T-cell (primary cell): ENCODE data around the gene MPO. TPM values are rescaled to one million over a fixed set of nuclear protein-coding genes. Genes with fewer than 3 reads are reported as not detected.

ENCODE experiments used
- ATAC-seq, 4 experiments: fragments of 200-7000 bp in 3 of 4; fragments of 150-1000 bp in 1 of 4; cut with Tn5 transposase; replicated peaks in 1 of 4; 1 replicate in 3 of 4; 2 replicates in 1 of 4; pipeline ENCODE4 v1.10.0; 2021; ENCODE audit warnings: moderate library complexity in 3 of 4, mild to moderate bottlenecking in 2 of 4, moderate number of reproducible peaks in 1 of 4
- CTCF ChIA-PET, 2 donors: fragments of 300-600 bp; sonication (Branson Sonifier 250); formaldehyde crosslinking; loops; one replicate each; lab custom pipeline; 2022; ENCODE audit warnings: antibody characterized with exemption in 2 of 2; lab: Charles Lee
- POLR2A ChIA-PET, 2 donors: fragments of 300-600 bp; sonication (Branson Sonifier 250); formaldehyde crosslinking; loops; one replicate each; lab custom pipeline; 2022; ENCODE audit warnings: antibody characterized with exemption in 2 of 2; lab: Charles Lee
- DNase-seq, 35 experiments: peaks; one replicate each; pipeline versions ENCODE4 v3.0.0 to v3.0.0-alpha.2; 2013 to 2023
- H3K27ac ChIP-seq: one replicate; pipeline ENCODE4 v1.5.1; 2013; ENCODE audit warnings: low read length
- H3K27me3 ChIP-seq, 2 experiments: replicated peaks in 1 of 2; 1 replicate in 1 of 2; 2 replicates in 1 of 2; pipeline versions ENCODE4 v1.6.1 to v1.7.0; 2013; ENCODE audit warnings: low read length in 1 of 2, mixed read lengths in 1 of 2; ENCODE audit not compliant: control insufficient read depth in 2 of 2, insufficient read depth in 2 of 2; ENCODE audit errors: extremely low read depth in 1 of 2
- H3K36me3 ChIP-seq, 2 donors: 1 replicate in 1 of 2; 2 replicates in 1 of 2; pipeline versions ENCODE4 v1.6.1 to v1.7.0; 2013; ENCODE audit warnings: low read length in 1 of 2; ENCODE audit not compliant: control insufficient read depth in 2 of 2, insufficient read depth in 1 of 2; ENCODE audit errors: extremely low read depth in 1 of 2
- H3K4me1 ChIP-seq, 2 experiments: 1 replicate in 1 of 2; 2 replicates in 1 of 2; pipeline versions ENCODE4 v1.6.1 to v1.7.0; 2013; ENCODE audit warnings: low read length in 2 of 2, mixed read lengths in 1 of 2; ENCODE audit not compliant: insufficient read depth in 2 of 2, control insufficient read depth in 1 of 2; ENCODE audit errors: extremely low read depth in 1 of 2
- H3K4me3 ChIP-seq, 2 donors: 1 replicate in 1 of 2; 2 replicates in 1 of 2; pipeline versions ENCODE4 v1.5.1 to v1.7.0; 2013; ENCODE audit warnings: mild to moderate bottlenecking in 2 of 2, low read length in 1 of 2, moderate library complexity in 1 of 2; ENCODE audit not compliant: control insufficient read depth in 1 of 2; ENCODE audit errors: extremely low read depth in 1 of 2
- H3K9me3 ChIP-seq: 2 replicates; pipeline ENCODE4 v1.7.0; 2013
- H3K27ac Mint-ChIP-seq, 2 donors: one replicate each; pipeline ENCODE4 v1.8.0; 2020 to 2021; ENCODE audit warnings: mild to moderate bottlenecking in 2 of 2, mixed read lengths in 2 of 2
- H3K27me3 Mint-ChIP-seq, 2 donors: one replicate each; pipeline ENCODE4 v1.8.0; 2021 to 2022; ENCODE audit warnings: mixed read lengths in 2 of 2
- H3K36me3 Mint-ChIP-seq: one replicate; pipeline ENCODE4 v1.8.0; 2021; ENCODE audit warnings: mixed read lengths
- H3K4me1 Mint-ChIP-seq, 3 donors: one replicate each; pipeline ENCODE4 v1.8.0; 2020 to 2022; ENCODE audit warnings: mixed read lengths in 3 of 3, mild to moderate bottlenecking in 1 of 3
- H3K4me3 Mint-ChIP-seq, 3 donors: one replicate each; pipeline ENCODE4 v1.8.0; 2020 to 2022; ENCODE audit warnings: mild to moderate bottlenecking in 3 of 3, mixed read lengths in 3 of 3, moderate library complexity in 3 of 3
- H3K9me3 Mint-ChIP-seq, 3 donors: one replicate each; pipeline ENCODE4 v1.8.0; 2020 to 2022; ENCODE audit warnings: mixed read lengths in 3 of 3
- WGBS: methylation state at CpG from one replicate; pipeline ENCODE4 v1.1.5; 2013; ENCODE audit warnings: missing lambda C conversion rate; ENCODE audit not compliant: insufficient coverage; 5-methylcytosine and 5-hydroxymethylcytosine counted together
- total RNA-seq, 35 experiments: library from RNA in 6 of 35; stranded (reverse) in 6 of 35; fragments of 120-200 nt in 1 of 35; gene quantifications; one replicate each; pipeline versions ENCODE4 v1.2.1 to v1.2.4 and lab custom pipeline; 2013 to 2026

Gene MPO
- total RNA-seq, 5 donors from 2014 or later (not counting 1 experiment from before 2014, with no cell fraction given): 0.32 to 1.9 (median 1.1) TPM

DNA sequence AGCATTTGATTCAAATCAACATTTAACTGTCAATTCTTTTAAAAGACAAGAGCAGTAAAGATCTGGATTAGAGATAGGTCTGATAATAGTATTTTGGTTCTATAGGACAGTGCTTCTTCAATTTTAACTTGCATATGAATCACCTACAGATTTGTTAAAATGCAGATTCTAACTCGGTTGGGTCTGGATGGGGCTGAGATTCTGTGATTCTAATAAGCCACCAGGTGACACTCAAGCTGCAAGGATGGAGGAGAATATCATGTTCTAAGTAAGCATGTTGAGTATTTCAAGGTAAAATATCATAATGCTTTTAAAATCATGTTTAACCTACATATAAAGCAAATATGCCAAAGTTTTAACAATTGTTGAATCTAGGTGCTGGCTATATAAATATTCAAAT is 32.1 kb upstream of the MPO start:
- H3K36me3 Mint-ChIP-seq: peaks cover 8% of the 10 kb centered on the region
- CTCF ChIA-PET: interaction anchor here in 1 of 2 donors (0.7 to 7.8 kb wide), 3 partner anchors 31 to 190 kb away, joined by 4 to 191 read pairs (median 7); partner anchors contain the start of gene RNF43
- H3K4me1 Mint-ChIP-seq: peaks cover 7 to 9% (median 8%) of the 10 kb centered on the region in 3 donors
- H3K9me3 Mint-ChIP-seq: no peaks in the 10 kb centered on the region
- Histone ChIP-seq H3K4me1 (peaks cover 3 to 10% of the 10 kb centered on the region in 2 experiments), H3K9me3 (no peaks in the 10 kb centered on the region), H3K27ac (no peak overlapping the region), H3K4me3 (no peak overlapping the region), H3K27me3 (no peaks in the 10 kb centered on the region), H3K36me3 (peaks cover 0 to 41% of the 10 kb centered on the region in 2 donors)
- ATAC-seq (no peak), DNase-seq (no peak)
- H3K4me3 Mint-ChIP-seq: no peak overlapping the region
- no peaks in the 10 kb centered on the region for H3K27me3 Mint-ChIP-seq
- no CpG with 5 or more reads among the region's 1 CpG for WGBS
- H3K27ac Mint-ChIP-seq: no peak overlapping the region
- POLR2A ChIA-PET: interaction anchor here (0.6 kb wide), 2 partner anchors 14 to 33 kb away, joined by 6 to 9 read pairs; no protein-coding TSS in a partner anchor

DNA sequence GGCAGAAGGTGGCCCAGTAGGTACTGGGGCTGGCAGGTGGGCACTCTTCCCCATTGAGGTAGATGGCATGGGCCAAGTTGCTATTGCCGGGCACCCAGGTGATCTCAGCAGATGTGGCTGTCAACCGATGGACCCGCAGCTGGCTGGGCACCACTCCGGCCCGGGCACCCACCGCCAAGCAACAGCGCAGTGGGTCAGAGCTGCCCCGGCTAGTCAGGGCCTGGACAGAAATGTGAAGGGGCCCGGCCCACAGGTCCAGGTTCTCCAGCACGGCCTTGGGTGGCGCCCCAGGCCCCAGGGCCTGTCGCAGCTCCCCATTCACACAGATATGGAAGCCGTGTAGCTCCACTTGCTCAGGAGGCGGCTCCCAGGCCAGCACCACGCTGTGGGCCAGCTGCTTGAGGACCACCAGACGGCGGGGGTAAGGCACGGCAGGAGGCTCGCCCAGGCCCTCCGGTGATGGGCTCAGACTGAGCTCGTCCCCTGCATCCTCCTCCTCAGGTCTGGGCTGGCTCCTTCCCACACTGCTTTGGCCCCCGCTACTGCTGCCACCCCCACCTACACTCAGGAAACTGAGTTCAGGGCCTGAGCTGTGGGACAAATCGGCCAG is 31.4 kb upstream of the MPO start:
- Mint-ChIP-seq H3K27me3 (no peaks in the 10 kb centered on the region), H3K9me3 (no peaks in the 10 kb centered on the region), H3K4me3 (no peak overlapping the region), H3K36me3 (peaks cover 8% of the 10 kb centered on the region), H3K27ac (no peak overlapping the region), H3K4me1 (peaks cover 0 to 1% (median 1%) of the 10 kb centered on the region in 3 donors)
- no peak overlapping the region for H3K27ac ChIP-seq
- no peaks in the 10 kb centered on the region for H3K27me3 ChIP-seq
- H3K4me1 ChIP-seq: peaks cover 0 to 3% of the 10 kb centered on the region in 2 experiments
- no peaks in the 10 kb centered on the region for H3K9me3 ChIP-seq
- ATAC-seq: no peak
- 98% methylated on average over 18 of the region's 23 CpGs for WGBS
- DNase-seq: no peak
- POLR2A ChIA-PET: no interaction called here
- H3K36me3 ChIP-seq: peaks cover 0 to 48% of the 10 kb centered on the region in 2 donors
- CTCF ChIA-PET: interaction anchor here (0.6 to 7.8 kb wide), 3 partner anchors 31 to 157 kb away, joined by 4 to 191 read pairs (median 5); partner anchors contain the start of gene RNF43 (in 1 of the 2)
- H3K4me3 ChIP-seq: no peak overlapping the region

- CTCF ChIA-PET: interaction anchor here in 1 of 2 donors (0.6 kb wide), 1 partner anchor 69 kb away, joined by 3 read pairs; no protein-coding TSS in a partner anchor
- Histone ChIP-seq H3K27ac (no peak overlapping the region), H3K9me3 (no peaks in the 10 kb centered on the region), H3K27me3 (no peaks in the 10 kb centered on the region), H3K4me3 (no peak overlapping the region), H3K36me3 (peaks cover 0 to 52% of the 10 kb centered on the region in 2 donors), H3K4me1 (no peaks in the 10 kb centered on the region)
- no peak for ATAC-seq
- H3K27me3 Mint-ChIP-seq: no peaks in the 10 kb centered on the region
- DNase-seq: no peak
- H3K27ac Mint-ChIP-seq: no peak overlapping the region
- WGBS: 99% methylated on average over 9 of the region's 9 CpGs
- no peaks in the 10 kb centered on the region for H3K9me3 Mint-ChIP-seq
- H3K36me3 Mint-ChIP-seq: peaks cover 8% of the 10 kb centered on the region
- POLR2A ChIA-PET: no interaction called here
- no peak overlapping the region for H3K4me3 Mint-ChIP-seq
- no peaks in the 10 kb centered on the region for H3K4me1 Mint-ChIP-seq
Observed at GRCh38 chr17:58311429-58311894, 30.7 kb upstream of the MPO start.

DNA sequence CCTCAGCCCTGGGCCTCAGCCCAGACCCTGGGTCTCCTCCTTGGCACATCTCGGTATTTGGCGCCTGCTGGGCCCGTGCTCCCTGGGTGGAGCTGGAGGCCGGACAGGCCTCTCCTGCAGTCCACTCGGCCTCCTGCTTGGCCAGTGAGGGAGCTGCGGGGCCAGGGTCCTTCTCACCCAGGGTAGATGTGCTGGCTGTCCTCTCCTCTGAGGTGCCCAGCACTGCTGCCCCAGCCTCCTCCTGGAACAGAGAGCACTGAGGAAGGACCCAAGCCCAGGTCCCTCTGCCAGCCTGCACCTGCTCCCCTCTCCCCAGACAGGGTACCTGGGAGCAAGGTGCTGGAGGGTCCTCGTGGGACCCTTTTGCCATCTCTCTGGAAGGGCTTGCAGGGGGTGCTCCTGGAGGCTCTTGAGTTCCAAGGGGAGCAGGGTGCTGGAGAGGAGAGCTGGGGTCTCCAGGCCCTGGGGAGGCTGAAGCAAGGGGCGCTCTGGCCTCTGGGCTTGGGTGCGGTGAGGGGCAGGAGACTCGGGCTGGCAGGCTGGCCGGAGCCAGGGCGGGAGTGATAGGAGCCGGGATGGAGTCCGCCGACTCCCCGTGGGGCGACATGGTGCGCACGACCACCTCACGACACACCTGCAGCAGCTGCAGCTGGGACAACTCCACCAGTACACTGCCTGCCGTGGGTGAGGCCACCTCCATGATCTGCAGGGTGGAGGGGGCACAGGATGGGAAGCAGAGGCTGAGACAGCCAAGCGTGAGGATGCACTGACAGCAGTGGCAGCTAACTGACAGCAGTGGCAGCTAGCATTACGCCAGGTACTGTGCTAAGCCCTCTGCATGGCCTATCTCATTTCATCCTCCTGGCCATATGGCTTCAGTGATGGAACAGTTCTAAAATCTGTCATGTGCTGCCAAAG is 30.0 kb upstream of the MPO start:
- 99% methylated on average over 20 of the region's 23 CpGs for WGBS
- Mint-ChIP-seq H3K4me3 (no peak overlapping the region), H3K27ac (no peak overlapping the region), H3K36me3 (peaks cover 8% of the 10 kb centered on the region), H3K27me3 (no peaks in the 10 kb centered on the region), H3K9me3 (no peaks in the 10 kb centered on the region), H3K4me1 (no peaks in the 10 kb centered on the region)
- peaks cover 0 to 45% of the 10 kb centered on the region in 2 donors for H3K36me3 ChIP-seq
- H3K27me3 ChIP-seq: no peaks in the 10 kb centered on the region
- no peak overlapping the region for H3K27ac ChIP-seq
- H3K9me3 ChIP-seq: no peaks in the 10 kb centered on the region
- ChIA-PET POLR2A (no interaction called here), CTCF (interaction anchor here in 1 of 2 donors (0.6 kb wide), 1 partner anchor 69 kb away, joined by 3 read pairs; no protein-coding TSS in a partner anchor)
- no peak overlapping the region for H3K4me3 ChIP-seq
- DNase-seq: no peak
- H3K4me1 ChIP-seq: no peaks in the 10 kb centered on the region
- no peak for ATAC-seq

- WGBS: 92% methylated on average over 4 of the region's 5 CpGs
- Mint-ChIP-seq H3K27ac (no peak overlapping the region), H3K4me3 (no peak overlapping the region), H3K9me3 (no peaks in the 10 kb centered on the region), H3K36me3 (peaks cover 8% of the 10 kb centered on the region), H3K4me1 (no peaks in the 10 kb centered on the region), H3K27me3 (no peaks in the 10 kb centered on the region)
- Histone ChIP-seq H3K27ac (no peak overlapping the region), H3K9me3 (no peaks in the 10 kb centered on the region), H3K36me3 (peaks cover 0 to 39% of the 10 kb centered on the region in 2 donors), H3K4me1 (peaks cover 0 to under 1% of the 10 kb centered on the region in 2 experiments), H3K27me3 (no peaks in the 10 kb centered on the region), H3K4me3 (no peak overlapping the region)
- POLR2A ChIA-PET: no interaction called here
- ATAC-seq (no peak), DNase-seq (no peak)
- CTCF ChIA-PET: no interaction called here
Observed at GRCh38 chr17:58309918-58310259, 29.2 kb upstream of the MPO start.
